Activated CD8-positive, alpha-beta memory T cell treated with anti-CD3 and anti-CD28 coated beads, Interleukin-2, amount 50 U/mL, for 24 hours (primary cell): Measurements from ENCODE around the gene PIP5K1C.

Source experiments
- DNase-seq: peaks from one replicate; pipeline ENCODE4 v3.0.0-alpha.2; 2020; ENCODE audit errors: extremely low read depth

The PIP5K1C gene

DNA sequence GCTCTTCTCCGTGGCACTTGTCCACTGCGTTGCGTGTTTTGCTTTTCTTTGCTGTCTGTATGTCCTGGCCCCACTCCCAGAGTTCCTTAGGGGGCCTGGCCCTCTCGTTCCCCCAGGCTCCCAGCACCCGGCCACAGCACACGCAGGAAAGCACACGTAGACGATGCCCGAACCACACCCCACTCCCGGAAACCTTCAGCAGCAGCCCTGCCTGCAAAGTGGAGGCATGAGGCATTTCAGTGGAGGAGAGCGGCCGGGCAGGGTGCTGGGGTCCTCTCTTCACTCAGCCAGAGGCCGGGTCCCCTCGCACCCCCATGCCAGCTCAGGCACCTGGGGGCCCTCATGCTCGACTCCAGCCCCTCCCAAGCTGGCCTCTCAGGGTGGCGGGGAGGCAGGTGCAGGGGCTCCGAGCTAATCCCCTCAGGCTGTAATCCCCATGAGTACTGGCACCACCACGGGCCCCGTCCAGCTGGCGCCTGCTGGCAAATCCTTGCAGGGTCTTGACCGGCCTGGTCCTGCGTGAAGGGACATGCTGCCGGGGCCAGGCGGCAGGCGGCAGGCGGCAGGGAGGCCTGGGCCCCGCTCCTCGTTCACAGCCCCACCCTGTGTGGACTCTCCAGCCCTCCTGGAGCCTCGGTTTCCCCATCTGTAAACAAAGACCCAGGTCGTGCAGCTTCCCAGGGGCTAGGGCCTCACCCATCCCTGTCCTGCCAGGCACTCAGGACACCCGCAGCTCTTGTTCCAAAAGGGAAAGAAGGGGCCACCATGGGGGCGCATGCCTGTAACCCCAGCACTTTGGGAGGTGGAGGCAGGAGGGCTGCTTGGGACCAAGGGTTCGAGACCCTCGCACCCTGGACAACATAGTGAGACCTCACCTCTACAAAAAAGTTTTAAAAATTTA, 7.0 kb downstream of the PIP5K1C start:
- no peak for DNase-seq

DNA sequence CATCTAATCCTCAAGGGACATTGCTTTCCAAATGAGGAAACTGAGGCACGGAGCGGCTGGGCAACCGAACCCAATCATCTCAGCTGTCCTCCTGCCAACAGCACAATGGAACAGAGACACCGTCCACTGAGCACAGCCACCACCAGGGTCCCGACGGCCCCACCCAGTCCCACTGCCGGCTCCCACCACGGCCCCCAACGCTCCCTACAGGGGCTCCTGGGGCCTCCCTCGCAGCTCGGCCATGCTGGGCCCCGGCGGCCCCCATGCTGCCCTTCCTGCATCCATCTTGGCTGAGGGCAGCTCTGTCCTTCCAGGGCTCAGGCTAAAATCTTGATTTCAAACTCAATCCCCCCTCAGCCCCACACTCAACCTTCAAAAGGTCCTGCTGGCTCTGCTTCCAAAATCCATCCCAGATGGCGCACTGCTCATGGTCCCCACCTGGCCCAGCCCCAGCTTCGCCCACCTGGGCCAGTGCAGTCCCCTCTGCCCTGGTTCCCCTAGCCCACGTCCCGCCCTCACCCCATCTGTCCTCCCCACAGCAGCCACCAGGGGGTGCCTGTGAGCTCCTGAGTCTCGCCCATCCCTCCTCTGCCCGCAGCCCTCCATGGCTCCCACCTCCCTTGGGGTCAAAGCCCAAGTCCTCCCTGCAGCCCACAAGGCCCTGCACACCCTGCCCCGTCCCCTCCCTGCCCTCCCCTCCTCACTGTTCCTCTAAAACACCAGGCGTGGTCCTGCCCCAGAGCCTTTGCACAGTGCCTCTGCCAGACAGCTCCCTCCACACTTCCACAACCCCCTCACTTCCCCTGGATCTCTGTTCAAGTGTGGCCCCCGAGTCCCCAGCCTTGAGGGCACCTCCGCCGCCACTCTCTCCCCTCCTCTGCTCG, 7.9 kb downstream of the PIP5K1C start:
- DNase-seq, result no peak

DNA sequence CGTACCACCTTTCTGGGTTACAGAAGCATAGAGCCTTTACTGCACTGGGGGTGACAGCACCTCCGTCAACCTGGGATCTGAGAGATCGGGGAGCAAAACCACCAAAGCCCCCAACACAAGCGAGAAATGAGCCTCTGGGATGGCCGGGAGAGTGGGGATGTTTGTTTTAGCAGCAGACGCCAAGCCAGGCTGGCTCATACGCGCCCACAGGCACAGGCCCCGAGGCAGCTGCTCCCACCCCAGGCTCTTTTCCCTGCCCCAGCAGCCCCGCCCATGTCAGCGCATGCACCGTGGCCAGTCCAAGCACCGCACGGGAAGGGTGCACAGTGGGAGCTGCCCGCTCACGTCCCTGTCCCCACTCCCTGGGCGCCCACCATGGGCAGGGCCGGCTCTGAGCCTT, 8.5 kb downstream of the PIP5K1C start:
- DNase-seq, result no peak

DNA sequence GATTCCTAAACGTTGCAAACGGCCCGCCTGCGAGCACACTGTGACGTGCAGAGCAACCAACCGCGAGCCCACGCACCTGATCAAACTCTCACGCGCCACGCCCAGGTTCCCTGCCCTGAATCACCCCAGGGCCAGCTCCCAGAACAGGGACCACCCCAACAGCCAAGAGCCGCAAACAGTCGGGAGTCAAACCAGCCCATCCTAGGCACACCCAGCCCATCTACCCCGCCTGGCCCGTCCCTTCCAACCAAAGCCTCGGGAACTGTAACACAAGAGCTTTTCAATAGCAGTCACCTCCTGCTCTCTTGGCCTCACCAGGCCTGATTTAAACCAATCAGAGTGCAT, 8.9 kb downstream of the PIP5K1C start:
- no peak for DNase-seq

DNA sequence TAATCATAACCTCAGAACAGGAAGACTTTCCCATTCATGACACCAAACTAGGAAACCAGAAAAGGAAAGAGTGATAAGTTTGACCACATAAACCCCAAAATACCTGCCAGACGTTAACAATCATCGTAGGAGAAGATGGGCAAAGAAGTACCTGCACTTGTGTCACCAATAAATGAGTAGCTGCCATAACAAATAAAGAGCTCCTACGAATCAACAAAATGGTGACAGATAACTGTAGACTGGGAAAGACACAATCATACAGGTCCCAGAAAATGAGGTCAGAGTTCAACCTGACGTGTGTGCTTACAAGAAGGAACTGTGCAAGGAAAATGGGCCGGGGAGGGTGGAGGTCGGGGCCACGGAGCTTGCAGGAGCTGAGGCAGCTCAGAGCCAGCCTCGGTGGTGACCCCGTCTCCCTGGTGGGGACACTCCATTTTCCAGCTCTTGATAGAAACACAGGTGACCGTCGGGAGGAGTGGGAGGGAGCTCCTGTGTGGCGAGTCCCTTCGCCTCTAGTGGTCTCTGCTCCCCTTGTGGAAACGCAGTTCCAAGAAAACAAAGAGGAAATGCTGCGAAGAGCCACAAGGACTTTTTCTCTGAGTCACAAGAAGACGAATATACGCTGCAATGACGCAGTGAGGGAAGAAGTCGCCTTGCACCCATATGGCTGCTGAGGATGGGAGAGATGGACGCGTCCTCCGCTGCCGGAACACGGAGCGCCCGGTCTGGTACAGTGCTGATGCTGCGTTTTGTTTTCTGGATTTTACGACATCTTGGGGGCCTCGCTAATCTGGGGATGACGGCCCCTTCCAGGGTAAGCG, 9.5 kb downstream of the PIP5K1C start:
- no peak for DNase-seq

DNA sequence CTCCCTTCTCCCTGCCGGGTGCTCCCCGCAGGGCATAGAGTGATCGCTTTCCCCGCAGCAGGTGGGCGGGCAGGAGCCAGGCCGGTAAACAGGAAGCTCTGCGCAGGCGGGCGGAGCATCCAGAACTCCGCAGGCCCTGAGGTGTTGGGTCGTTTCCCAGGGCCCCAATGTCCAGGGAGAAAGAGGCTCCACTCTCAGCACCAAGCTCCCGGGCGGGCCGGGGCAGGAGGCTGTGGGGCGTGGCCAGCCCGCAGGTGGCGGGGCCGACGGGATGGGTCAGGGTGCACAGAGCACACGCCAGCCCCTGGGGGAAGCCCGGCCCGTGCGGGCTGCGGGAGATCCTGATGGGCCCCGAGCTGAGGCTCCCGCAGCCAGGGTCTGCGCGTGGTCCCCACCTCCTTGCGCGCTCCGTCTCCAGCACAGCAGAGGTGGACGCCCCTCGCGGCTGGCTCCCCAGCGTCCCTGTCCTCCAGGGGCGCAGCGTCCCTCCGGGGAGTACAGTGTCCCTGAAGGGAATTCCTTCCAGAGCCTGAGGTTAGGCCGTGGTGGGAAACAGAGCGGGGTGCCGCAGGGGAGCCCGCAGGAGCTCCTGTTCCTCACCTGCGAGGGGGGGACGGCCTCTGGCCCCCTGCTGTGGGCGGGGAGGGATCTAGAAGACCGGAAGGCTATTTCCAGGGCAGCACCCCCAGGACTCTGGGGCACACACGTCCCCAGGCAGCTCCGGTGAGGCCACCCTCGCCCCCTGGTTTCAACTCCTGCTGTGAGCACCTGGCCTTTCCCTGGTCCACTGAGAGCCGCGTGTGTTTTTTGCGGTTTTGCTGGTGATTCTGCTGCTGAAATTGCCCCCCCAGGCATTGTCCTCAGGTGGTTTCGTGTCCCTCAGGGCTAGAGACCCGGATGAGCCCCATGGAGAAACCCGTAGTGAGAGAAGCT, 12.2 kb downstream of the PIP5K1C start:
- DNase-seq, result no peak

DNA sequence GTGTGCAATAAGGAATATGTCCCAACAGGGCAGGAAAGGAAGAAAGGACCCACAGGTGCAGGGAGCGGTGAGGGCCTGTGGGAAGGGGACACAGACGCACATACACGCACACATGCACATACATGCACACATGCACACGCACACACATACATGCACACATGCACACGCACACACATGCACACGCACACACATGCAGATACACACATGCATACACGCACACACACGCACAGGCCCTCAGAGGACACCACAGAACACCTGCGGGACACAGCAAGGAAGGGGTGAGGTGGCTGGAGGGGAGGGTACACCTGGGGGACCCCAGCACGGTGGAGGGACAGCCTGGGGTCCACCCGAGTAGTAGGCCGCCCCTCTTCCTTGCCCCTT, 12.9 kb downstream of the PIP5K1C start:
- no peak for DNase-seq

DNA sequence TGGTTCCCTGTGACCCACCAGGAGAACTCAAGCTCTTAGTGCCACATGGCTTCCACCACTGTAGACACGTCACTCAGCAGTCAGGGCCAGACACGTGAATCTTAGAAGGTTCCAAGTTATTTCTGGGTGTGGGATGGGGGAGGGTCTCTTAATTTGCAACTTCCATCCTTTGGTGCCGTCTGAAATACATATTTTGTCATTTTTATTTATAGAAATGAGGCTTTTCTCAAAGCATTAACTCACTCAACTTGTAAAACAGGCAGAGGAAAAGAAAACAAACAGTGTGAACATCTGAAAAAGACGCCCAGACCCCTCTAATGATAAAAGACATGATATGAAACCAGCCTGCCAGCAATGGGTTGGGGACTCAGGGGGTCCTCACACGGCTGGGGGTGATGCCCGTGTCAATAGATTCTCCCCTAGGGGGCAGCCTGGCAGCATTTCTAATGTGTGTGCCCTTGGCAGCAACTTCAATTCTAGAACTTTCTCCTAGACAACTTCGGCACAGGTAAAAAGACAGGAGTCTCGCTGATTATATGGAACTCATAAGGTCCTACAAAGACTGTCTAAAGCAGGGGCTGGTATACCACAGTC, 15.4 kb downstream of the PIP5K1C start:
- no peak for DNase-seq

DNA sequence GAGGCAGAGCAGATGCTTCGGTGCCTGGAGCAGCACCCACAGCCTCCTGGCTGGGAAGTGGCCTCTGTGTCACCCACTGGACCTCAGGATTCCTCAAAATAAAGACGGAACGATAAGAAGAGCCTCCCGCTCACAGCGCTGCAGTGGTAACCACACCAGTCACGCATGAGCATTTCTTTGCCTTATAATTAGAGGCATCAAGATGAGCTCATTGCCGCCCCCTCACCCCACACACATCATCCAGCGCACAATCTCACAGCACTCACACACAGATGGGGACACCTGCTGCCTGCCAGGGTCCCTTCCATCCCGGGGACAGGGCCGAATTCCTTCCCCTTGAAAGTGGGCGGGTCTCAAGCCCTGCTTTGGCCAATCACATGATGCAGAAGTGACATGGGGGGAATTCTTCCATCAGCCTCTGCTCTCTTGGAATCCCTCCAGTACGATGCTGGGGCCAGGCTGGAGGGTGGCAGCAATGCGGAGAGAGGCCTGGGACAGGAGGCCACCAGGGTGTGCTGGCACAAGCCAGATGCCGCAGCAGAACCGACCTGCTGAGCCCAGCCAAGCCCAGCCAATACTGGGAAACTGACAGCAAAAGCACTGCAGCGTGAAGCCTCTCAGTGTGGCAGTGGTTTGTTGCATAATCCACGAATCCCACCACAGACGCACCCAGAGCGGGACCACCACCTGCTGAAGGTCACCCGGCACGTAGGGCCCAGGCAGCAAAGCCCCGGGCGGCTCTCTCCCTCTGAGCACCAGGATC, 16.0 kb downstream of the PIP5K1C start:
- DNase-seq, result no peak

DNA sequence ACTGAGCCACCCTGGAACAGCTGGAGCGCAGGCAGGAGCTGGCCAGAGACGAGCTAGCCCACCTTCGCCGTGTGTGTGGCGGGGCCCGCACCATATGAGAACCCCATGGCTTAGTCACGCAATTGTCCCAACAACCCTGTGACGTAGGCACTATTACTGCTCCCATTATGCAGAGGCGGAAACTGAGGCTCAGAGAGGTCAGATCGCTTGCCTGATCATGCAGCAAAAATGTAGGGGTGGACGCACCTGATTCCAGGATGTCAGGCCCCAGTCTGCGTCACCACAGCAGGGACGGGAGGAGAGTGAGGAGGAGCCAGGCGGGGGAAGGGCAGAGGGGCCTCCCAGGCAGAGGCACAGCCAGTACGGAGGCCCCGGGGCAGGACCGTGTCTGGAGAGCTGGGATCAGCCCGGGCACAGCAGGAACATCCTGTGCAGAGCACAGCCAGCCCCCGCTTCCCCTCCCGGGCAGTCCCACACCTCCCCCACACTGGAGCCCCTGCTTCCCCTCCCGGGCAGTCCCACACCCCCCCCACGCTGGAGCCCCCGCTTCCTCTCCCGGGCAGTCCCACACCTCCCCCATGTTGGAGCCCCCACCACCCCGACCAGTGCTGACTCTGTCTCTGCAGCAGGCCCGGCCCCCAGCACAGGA, 16.7 kb downstream of the PIP5K1C start:
- DNase-seq, result no peak

DNA sequence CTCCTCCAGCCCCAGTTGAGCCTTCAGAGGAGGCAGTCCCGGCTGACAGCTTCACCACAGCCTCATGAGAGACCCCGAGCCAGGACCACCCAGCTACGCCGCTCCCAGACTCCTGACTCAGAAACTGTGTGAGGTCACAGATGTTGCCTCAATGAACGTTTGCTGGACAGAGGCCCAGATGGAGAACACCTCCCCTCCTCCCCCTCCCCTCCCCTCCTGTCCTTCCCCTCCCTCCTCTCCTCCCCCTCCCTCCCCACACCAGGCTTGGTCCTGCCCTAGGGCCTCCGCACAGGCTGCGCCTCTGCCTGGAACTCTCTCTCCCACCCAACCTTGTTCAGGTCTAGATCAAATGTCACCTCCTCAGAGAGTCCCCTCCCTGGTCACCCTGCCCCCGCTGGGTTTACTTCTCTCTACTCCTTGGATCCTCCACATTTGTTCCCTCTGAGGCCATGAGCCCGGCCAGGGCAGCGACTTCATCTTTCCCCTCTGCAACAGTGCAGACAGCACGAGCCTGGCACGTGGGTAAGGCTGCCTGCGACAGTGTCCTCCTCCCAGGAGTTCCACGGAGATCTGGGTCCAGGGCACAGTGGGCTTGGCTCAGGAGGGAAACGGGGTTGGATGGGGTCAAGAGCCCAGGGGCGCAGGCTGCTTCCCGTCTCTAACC, 17.4 kb downstream of the PIP5K1C start:
- no peak for DNase-seq

DNA sequence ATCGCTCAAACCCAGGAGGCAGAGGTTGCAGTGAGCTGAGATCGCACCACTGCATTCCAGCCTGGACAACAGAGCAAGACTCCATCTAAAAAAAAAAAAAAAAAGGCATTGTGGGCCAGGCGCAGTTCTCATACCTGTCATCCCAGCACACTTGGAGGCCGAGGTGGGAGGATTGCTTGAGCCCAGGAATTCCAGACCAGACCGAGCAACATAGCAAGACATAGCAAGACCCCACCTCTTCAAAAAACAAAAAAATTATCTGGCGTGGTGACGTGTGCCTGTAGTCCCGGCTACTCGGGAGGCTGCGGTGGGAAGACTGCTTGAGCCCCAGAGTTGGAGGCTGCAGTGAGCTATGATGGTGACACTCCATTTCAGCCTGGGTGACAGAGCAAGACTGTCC, 18.0 kb downstream of the PIP5K1C start:
- no peak for DNase-seq

DNA sequence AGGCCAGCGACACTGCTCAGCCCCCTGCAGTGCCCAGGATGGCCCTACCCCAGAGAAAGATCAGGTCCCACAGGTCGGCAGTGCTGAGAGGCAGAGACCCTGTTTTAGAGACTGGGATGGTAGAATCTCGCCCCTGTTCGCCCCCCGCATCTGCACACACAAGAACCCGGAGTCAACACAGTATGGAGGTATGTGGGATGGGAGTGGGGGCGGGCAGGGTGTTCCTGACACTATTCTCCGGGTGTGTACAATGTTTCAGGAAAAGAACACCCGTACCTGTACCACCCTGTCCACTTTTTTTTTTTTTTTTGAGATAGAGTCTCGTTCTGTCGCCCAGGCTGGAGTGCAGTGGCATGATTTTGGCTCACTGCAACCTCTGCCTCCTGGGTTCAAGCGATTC, 19.3 kb downstream of the PIP5K1C start:
- DNase-seq, result no peak

DNA sequence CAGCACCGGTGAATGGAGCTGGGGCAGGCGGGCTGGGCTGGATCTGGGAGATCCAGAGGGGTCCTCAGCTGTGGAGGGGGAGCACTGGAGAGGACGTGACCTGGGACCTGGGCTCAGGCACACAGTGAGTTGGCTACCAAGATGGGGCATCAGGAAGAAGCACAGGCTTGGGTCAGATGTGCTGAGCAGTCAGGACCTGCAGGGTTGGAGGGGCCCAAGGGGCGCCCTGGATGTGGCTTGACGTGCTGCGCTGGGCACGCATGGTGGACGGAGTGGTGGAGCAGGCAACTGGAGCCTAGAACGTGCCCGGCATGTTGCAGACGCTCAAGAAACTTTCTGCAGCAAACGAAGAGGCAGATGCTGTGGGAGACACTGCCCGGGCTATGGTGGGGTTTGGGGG, 20.7 kb downstream of the PIP5K1C start:
- DNase-seq, result no peak

DNA sequence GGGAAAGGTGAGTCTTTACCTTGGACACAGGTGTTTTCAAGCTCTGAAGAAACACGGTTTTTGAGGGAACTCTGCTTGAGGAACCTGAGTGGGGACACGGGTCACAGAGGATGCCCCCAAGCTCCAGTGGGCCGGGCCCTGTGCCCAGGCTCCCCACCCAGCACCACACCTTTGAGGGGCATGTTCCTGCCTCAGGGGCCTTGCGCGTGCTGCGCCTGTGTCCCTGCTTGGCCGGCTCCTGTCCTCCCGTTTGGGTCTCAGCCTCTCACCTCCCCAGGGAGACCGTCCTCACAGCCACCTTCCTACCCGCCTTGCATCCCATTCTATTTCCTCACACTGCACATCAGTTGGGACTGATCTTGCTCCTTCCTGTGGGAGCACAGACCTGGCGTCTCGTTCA, 21.1 kb downstream of the PIP5K1C start:
- no peak for DNase-seq

DNA sequence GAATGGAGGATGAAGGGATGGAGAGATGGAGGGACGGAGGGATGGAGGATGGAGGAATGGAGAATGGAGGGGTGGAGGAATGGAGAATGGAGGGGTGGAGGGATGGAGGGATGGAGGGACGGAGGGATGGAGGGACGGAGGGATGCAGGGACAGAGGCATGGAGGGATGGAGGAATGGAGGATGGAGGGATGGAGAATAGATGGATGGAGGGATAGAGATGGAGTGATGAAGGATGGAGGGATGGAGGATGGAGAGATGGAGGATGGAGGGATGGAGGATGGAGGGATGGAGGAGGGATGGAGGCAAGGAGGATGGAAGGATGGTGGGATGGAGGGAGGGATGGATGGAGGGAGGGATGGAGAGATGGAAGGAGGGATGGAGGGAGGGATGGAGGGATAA, 22.1 kb downstream of the PIP5K1C start:
- no peak for DNase-seq

DNA sequence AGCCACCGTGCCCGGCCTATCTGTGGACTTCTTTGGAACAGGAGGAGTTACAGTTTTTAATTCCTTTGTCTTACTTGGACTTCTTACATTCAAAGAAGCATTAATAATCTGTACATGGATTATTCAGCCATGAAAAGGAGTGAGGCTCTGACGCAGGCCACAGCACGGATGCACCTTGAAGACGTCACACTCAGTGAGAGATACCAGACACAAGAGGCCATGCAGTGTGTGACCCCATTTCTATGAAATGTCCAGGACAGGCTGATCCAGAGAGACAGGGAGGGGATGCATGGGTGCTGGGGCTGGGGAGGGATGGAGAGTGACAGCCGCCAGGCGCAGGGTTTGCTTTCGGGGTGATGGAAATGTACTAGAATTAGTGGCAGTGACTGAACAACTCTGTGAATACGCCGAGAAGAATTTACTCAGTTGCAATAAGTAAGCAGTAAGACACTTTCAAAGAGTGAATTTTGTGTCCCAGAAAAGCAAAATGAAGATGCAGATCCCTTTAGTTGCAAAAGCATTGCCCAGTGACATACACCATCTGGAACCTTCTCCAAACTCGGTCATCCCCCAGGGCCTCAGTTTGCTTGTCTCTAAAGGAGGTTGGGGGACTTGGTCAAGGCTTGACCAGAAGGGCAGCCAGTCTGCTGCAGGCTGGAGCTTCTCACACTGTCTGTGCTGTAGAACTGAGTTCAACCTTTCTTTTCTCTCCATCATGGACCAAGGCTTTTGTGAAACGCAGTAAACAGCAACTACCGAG, 25.3 kb downstream of the PIP5K1C start:
- no peak for DNase-seq
